GM12872 (cell line): Measurements from ENCODE around the gene MYOZ3.

Source experiments
- TF ChIP-seq, protein P1 (sequence below): IDR thresholded peaks from 3 replicates; pipeline ENCODE4 v1.5.1; 2011; ENCODE audit warnings: low read depth, mild to moderate bottlenecking, low read length, moderate library complexity; ENCODE audit not compliant: insufficient read depth

Gene MYOZ3

DNA sequence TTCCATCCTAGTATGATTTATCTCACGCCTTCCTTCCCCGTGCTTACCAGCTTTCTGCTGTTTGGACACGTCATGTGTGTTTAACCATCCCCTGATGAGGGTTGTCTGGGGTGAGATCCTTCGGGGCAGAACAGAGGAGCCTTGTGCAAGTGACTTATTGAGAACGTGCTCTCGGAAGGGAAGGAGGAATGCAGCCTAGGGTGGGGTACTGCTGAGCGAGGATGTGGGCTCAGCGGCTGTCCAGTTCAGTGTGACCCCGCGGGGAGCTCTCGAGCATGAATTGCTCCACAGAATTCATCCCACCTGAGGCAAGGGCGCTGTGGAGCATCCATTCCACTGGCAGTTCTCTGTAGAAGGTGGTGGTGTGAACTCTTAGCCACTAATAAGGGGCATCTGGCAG is 4.0 kb downstream of the MYOZ3 start:
- TF ChIP-seq, protein P1, sequence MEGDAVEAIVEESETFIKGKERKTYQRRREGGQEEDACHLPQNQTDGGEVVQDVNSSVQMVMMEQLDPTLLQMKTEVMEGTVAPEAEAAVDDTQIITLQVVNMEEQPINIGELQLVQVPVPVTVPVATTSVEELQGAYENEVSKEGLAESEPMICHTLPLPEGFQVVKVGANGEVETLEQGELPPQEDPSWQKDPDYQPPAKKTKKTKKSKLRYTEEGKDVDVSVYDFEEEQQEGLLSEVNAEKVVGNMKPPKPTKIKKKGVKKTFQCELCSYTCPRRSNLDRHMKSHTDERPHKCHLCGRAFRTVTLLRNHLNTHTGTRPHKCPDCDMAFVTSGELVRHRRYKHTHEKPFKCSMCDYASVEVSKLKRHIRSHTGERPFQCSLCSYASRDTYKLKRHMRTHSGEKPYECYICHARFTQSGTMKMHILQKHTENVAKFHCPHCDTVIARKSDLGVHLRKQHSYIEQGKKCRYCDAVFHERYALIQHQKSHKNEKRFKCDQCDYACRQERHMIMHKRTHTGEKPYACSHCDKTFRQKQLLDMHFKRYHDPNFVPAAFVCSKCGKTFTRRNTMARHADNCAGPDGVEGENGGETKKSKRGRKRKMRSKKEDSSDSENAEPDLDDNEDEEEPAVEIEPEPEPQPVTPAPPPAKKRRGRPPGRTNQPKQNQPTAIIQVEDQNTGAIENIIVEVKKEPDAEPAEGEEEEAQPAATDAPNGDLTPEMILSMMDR, result no peak

DNA sequence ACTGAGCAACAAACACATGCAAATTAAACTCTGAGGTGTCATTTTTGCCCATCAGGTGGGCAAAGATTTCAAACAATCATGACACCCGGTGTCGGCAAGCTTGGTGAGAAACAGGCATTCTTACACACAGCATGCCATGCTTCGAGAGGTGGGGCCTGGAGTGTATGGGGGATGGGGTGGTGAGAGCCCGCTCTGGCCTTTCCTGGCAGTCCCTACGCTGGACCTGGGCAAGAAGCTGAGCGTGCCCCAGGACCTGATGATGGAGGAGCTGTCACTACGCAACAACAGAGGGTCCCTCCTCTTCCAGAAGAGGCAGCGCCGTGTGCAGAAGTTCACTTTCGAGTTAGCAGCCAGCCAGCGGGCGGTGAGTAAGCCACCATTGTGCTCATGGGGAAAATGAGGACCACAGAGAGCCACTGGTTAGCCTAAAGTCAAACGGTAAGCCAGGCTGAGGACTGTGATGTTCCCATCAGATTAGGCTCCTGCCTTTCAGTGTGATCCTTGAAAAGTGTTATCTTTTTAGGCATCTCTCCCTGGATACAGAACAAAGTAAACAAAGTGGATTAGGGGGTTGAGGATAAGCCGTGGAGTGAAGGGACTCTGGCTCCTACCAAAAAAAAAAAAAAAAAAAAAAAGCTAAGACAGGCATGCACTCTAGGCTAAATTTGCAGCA is 9.4 kb downstream of the MYOZ3 start:
- TF ChIP-seq, protein P1, result no peak

DNA sequence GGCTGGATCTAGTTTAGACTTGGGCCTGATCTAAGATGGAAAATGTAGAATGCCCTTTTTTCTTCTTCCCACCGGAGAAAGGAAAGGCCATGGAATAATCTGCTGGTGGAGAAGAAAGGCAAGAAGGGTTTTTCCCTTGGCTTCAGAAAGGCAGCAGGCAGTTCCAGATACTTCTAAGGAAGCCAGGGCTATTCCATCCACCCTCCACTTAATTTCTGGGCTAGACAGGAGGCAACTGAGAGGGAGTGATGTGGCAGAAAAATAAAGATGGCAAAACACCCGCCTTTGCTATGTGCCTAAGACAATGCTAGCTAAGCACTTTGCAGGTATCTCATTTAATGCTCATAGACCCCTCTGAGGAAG is 9.9 kb downstream of the MYOZ3 start:
- TF ChIP-seq, protein P1, result no peak

DNA sequence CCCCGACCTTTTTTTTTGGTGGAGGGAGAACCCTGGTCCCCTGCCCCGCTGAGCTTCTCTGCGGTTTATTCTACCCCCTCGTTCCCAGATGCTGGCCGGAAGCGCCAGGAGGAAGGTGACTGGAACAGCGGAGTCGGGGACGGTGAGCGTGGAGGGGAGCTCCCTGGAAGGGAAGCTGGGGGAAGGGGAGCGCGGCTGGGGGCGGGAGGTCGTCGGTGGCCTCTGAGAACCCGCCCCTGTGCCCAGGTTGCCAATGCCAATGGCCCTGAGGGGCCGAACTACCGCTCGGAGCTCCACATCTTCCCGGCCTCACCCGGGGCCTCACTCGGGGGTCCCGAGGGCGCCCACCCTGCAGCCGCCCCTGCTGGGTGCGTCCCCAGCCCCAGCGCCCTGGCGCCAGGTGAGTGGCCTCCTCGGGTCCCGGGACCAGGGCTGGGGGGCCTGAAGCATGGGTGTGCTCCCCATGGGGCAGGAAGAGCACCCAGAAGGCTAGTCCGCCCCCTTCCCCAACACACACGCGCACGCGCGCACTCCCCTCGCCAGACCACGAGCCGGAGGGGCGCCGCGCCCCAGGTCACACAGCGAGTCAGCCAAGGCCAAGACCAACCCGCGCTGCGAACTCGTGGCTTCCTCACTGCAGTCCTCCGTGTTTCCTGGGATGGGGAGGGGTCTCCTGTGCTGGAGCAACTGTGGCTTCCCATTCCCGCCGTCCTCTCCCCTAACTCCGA is 10.6 kb downstream of the MYOZ3 start:
- TF ChIP-seq, protein P1, result no peak

DNA sequence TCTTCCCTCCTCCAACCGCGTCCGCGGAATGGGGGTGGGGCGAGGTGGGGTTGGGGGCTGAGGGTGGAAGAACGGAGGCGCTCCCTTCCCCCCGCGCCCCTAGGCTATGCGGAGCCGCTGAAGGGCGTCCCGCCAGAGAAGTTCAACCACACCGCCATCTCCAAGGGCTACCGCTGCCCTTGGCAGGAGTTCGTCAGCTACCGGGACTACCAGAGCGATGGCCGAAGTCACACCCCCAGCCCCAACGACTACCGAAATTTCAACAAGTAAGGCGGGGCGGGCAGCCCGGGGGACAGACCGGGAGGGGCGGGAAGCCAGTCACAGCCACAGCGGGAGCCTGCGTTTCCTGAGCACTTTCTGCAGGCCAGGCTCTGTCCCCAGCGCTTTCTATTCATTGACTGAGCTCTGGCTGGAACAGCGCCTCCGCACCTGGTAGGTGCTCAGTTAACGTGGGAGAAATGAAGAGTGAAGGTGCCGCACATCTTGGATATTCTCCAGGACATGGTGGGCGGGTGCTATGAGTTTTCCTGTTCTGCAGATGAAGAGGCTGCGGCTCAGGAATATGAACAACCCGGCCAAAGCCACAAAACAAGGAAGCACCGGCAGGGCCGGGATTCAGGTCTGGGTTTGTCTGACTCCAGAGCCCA is 11.3 kb downstream of the MYOZ3 start:
- TF ChIP-seq, protein P1, result no peak

DNA sequence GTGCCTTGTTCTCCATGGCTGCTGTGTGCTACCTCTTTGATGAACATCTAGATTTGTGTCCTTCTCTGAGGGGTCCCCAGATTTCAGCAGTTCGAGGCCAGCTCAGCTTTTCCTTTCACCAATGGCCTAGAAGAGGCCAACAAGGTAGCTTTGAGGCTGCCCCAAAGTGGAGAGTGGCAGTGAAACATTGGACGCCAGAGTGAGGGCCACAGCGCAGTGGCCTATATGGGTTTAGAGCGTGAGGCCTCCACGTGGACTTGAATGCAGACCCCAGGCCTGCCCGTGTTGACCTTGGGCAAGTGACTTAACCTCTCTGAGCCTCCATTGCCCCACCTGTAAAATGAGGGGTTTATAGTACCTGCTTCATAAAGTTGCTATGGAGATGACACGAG is 11.8 kb downstream of the MYOZ3 start:
- TF ChIP-seq, protein P1, result no peak

DNA sequence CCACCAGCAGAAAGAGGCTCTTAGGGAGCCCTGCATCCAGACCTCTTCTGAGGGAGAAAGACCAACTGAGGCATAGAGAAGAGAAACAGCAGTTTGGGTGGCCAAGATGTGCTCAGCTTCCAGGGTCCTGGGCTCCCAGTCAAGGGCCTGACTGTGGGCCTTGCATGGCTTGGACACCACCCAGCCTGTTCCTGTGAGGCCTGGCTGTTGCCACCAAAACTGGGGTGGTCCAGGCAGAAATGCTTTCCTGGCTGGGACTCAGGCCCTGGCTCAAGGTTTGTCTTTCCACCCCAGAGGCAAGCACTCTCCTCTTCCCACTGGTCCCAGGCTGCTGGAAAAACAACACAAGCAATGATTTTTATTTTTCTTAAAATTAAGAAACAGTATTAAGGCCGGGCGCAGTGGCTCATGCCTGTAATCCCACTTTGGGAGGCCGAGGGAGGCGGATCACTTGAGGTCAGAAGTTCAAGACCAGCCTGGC is 13.3 kb downstream of the MYOZ3 start:
- TF ChIP-seq, protein P1, result no peak
